RWPE2 (cell line): ENCODE results near the gene WDR74.
A peak's percentile ranks its signal among the peaks of the same experiment; 100 is the strongest.

ENCODE experiments used
- ATAC-seq: fragments of 200-7000 bp; cut with Tn5 transposase; 3 replicates; pipeline ENCODE4 v1.9.1; 2021; ENCODE audit warnings: low read depth
- DNase-seq: peaks from one replicate; pipeline ENCODE4 v3.0.0-alpha.2; 2020; ENCODE audit warnings: low spot score
- H3K27ac ChIP-seq: fragments of 450-650 bp; 2 replicates; pipeline ENCODE4 v1.5.1; 2017; ENCODE audit warnings: mild to moderate bottlenecking; ENCODE audit not compliant: poor library complexity, severe bottlenecking
- H3K27me3 ChIP-seq: fragments of 250-450 bp; sonication (Bioruptor Pico); 2 replicates; pipeline ENCODE4 v1.5.1; 2021; ENCODE audit warnings: mild to moderate bottlenecking, moderate library complexity; ENCODE audit not compliant: insufficient read depth, poor library complexity, severe bottlenecking
- H3K36me3 ChIP-seq: fragments of 250-450 bp; sonication (Bioruptor Pico); 2 replicates; pipeline ENCODE4 v1.5.1; 2020; ENCODE audit warnings: low read depth, mild to moderate bottlenecking, moderate library complexity
- H3K4me1 ChIP-seq: fragments of 250-450 bp; sonication (Bioruptor Pico); 2 replicates; pipeline ENCODE4 v1.5.1; 2021; ENCODE audit warnings: mild to moderate bottlenecking, moderate library complexity; ENCODE audit not compliant: insufficient read depth, poor library complexity, severe bottlenecking
- H3K4me3 ChIP-seq: fragments of 250-450 bp; sonication (Bioruptor Pico); 2 replicates; pipeline ENCODE4 v1.5.1; 2021; ENCODE audit warnings: mild to moderate bottlenecking, moderate library complexity; ENCODE audit not compliant: severe bottlenecking
- H3K9me3 ChIP-seq: fragments of 250-450 bp; sonication (Bioruptor Pico); 2 replicates; pipeline ENCODE4 v1.5.1; 2021; ENCODE audit warnings: mild to moderate bottlenecking, moderate library complexity; ENCODE audit not compliant: severe bottlenecking
- CTCF ChIP-seq: fragments of 450-650 bp; IDR thresholded peaks from one replicate; pipeline ENCODE4 v1.5.1; 2017; ENCODE audit warnings: mild to moderate bottlenecking, moderate library complexity; ENCODE audit not compliant: poor library complexity, severe bottlenecking

The WDR74 gene

GRCh38 chr11:62816557-62816956 is 22.8 kb downstream of the WDR74 start:
- H3K27me3 ChIP-seq, result no peaks in the 10 kb centered on the region
- H3K4me1 ChIP-seq, result no peaks in the 10 kb centered on the region
- no peak overlapping the region for H3K4me3 ChIP-seq
- H3K36me3 ChIP-seq, result peaks cover 40% of the 10 kb centered on the region
- no peak for ATAC-seq
- no peak overlapping the region for H3K27ac ChIP-seq
- no peak for TF ChIP-seq CTCF
- H3K9me3 ChIP-seq, result no peaks in the 10 kb centered on the region
- DNase-seq, result no peak

- Histone ChIP-seq H3K27me3 (no peaks in the 10 kb centered on the region), H3K9me3 (no peaks in the 10 kb centered on the region), H3K4me1 (no peaks in the 10 kb centered on the region), H3K27ac (no peak overlapping the region), H3K4me3 (no peak overlapping the region), H3K36me3 (peaks cover 7% of the 10 kb centered on the region)
- ATAC-seq (no peak), DNase-seq (no peak)
- TF ChIP-seq CTCF, result no peak
Observed at GRCh38 chr11:62811659-62812058, 27.7 kb downstream of the WDR74 start.

GRCh38 chr11:62810748-62811147 is 28.6 kb downstream of the WDR74 start:
- TF ChIP-seq CTCF, result no peak
- Histone ChIP-seq H3K4me1 (no peaks in the 10 kb centered on the region), H3K36me3 (peaks cover 1% of the 10 kb centered on the region), H3K27ac (no peak overlapping the region), H3K4me3 (no peak overlapping the region), H3K9me3 (no peaks in the 10 kb centered on the region), H3K27me3 (no peaks in the 10 kb centered on the region)
- no peak for ATAC-seq
- no peak for DNase-seq

- Histone ChIP-seq H3K27me3 (no peaks in the 10 kb centered on the region), H3K27ac (peak overlapping the region; percentile 46), H3K4me1 (peaks cover 4% of the 10 kb centered on the region), H3K9me3 (no peaks in the 10 kb centered on the region), H3K36me3 (peaks cover 24% of the 10 kb centered on the region), H3K4me3 (no peak overlapping the region)
- DNase-seq, result no peak
- peak; percentile 23; the same call in 1 of the 3 replicates for ATAC-seq
- TF ChIP-seq CTCF, result no peak
Observed at GRCh38 chr11:62806611-62807121, 32.7 kb downstream of the WDR74 start.

GRCh38 chr11:62805961-62806441 is 33.4 kb downstream of the WDR74 start:
- ATAC-seq, result no peak
- Histone ChIP-seq H3K4me3 (peak overlapping the region; percentile 79), H3K4me1 (peaks cover 4% of the 10 kb centered on the region), H3K36me3 (peaks cover 31% of the 10 kb centered on the region), H3K27me3 (no peaks in the 10 kb centered on the region), H3K9me3 (no peaks in the 10 kb centered on the region), H3K27ac (peak overlapping the region; percentile 46)
- TF ChIP-seq CTCF, result no peak
- no peak for DNase-seq
